SK-N-MC (cell line): ENCODE results near the gene PRR15L.

Experiments
- EZH2 ChIP-seq: fragments of 200-600 bp; sonication (generic); IDR thresholded peaks from one replicate; pipeline ENCODE4 v1.6.1; 2017; ENCODE audit warnings: antibody characterized with exemption
- FOXP2 ChIP-seq: optimal IDR thresholded peaks from 2 replicates; pipeline ENCODE3; 2011; ENCODE audit warnings: mild to moderate bottlenecking, moderate library complexity; ENCODE audit not compliant: insufficient read depth; ENCODE audit errors: extremely low read length, control extremely low read depth
- POLR2AphosphoS5 ChIP-seq: IDR thresholded peaks from 2 replicates; pipeline ENCODE4 v1.6.1; 2012; ENCODE audit warnings: mild to moderate bottlenecking, low read depth, low read length, borderline replicate concordance

GRCh38 chr17:47975189-47975822, 17.6 kb upstream of the PRR15L start:
- TF ChIP-seq POLR2AphosphoS5 (no peak), EZH2 (no peak), FOXP2 (no peak)
